ENCODE measurements around the gene ARHGEF16.

The ARHGEF16 gene

DNA sequence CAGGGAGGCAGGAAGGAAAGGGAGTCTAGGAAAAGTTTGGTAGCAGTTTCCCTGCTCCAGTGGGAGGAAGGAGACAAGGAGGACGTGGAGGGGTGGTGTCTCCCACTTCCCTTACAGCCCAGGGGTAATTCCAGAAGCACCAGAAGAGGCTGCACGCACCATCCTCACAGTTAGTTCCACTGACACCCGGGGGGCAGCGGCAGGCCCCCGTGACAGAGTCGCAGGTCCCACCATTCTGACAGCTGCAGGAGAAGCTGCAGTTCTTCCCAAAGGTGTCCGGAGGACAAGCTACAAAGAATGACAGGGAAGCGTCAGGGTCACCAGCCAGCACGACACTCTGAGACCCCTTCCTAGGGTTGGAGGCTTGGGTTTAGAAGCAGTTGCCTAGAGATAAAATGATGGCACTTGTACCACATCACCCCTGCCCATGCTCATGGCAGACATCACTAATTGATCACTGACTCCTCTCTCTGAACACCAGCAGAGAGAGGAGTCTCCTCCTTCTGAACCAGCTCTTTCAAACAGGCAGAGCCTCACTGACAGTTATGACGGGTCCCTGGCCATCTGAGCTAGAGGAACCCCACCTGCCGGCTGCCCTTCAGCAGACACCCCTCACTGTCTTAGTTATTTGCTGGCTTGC is 53.3 kb downstream of the ARHGEF16 start:
- no peak overlapping the region for H3K27ac ChIP-seq (ENCODE audit: low read depth, low read length)
- H3K9ac ChIP-seq (ENCODE audit: low read depth, low read length), result no peak overlapping the region
- no peaks in the 10 kb centered on the region for H3K36me3 ChIP-seq (ENCODE audit: control insufficient read depth, insufficient read depth, low read length)
- no peaks in the 10 kb centered on the region for H3K4me1 ChIP-seq (ENCODE audit: control insufficient read depth, insufficient read depth, low read length)
- no peak overlapping the region for H3K4me3 ChIP-seq (ENCODE audit: low read depth, low read length)
- H3K9me3 ChIP-seq (ENCODE audit: control insufficient read depth, insufficient read depth, low read length), result no peaks in the 10 kb centered on the region
- no peaks in the 10 kb centered on the region for H3K27me3 ChIP-seq (ENCODE audit: control insufficient read depth, insufficient read depth, low read length)

GRCh38 chr1:3508757-3509415 is 54.4 kb downstream of the ARHGEF16 start:
- Histone ChIP-seq H3K9me3 (ENCODE audit: control insufficient read depth, insufficient read depth, low read length) (no peaks in the 10 kb centered on the region), H3K27ac (ENCODE audit: low read depth, low read length) (no peak overlapping the region), H3K4me1 (ENCODE audit: control insufficient read depth, insufficient read depth, low read length) (no peaks in the 10 kb centered on the region), H3K36me3 (ENCODE audit: control insufficient read depth, insufficient read depth, low read length) (no peaks in the 10 kb centered on the region), H3K27me3 (ENCODE audit: control insufficient read depth, insufficient read depth, low read length) (no peaks in the 10 kb centered on the region), H3K9ac (ENCODE audit: low read depth, low read length) (no peak overlapping the region), H3K4me3 (ENCODE audit: low read depth, low read length) (no peak overlapping the region)

DNA sequence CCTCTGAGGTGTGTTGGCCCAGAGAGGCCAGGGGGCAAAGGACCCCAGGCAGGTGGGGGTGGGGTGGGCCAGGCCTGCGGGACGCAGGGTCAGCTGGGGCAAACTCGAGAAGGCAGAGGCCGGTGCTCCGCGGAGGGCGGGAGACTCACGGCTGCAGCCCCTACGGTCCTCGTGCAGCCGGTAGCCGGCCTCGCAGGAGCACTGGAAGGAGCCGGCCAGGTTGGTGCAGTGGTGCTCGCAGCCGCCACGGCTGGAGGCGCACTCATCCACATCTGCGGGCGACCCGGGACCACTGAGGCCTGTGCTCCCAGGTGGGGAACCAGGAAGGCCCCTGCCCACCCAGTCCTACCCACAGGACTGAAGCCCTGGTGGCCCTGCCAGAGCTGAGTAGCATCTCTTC is 55.3 kb downstream of the ARHGEF16 start:
- no peaks in the 10 kb centered on the region for H3K4me1 ChIP-seq (ENCODE audit: control insufficient read depth, insufficient read depth, low read length)
- H3K9ac ChIP-seq (ENCODE audit: low read depth, low read length), result no peak overlapping the region
- H3K4me3 ChIP-seq (ENCODE audit: low read depth, low read length), result no peak overlapping the region
- no peaks in the 10 kb centered on the region for H3K27me3 ChIP-seq (ENCODE audit: control insufficient read depth, insufficient read depth, low read length)
- no peak overlapping the region for H3K27ac ChIP-seq (ENCODE audit: low read depth, low read length)
- H3K9me3 ChIP-seq (ENCODE audit: control insufficient read depth, insufficient read depth, low read length), result no peaks in the 10 kb centered on the region
- no peaks in the 10 kb centered on the region for H3K36me3 ChIP-seq (ENCODE audit: control insufficient read depth, insufficient read depth, low read length)

DNA sequence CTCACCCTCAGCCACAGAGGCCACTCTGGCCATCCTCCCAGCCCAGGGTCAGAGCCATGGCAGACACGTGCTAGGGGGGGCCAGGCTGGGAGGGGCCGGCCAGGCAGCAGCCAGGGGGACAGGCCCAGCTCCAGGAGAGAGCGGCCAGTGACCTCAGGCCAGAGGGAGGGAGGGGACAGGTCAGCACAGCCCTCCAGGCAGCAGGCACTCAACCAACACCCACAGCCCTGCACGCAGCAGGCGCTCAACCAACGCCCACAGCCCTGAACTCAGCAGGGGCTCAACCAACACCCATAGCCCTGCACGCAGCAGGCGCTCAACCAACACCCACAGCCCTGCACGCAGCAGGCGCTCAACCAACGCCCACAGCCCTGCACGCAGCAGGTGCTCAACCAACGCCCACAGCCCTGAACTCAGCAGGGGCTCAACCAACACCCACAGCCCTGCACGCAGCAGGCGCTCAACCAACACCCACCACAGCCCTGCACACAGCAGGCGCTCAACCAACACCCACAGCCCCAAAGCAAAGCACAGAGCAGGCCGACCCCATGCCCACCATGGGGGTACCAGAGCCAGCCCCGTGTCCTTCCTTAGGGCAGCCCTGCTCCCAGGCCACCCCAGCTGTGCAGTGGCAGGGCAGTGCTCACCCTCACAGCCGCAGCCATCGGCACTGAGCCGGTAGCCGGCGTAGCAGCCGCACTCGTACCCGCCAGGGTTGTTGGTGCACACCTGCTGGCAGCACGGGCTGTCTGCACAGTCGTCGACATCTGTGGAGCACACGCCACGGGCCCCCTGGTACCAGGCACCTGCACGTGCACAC is 55.9 kb downstream of the ARHGEF16 start:
- no peaks in the 10 kb centered on the region for H3K27me3 ChIP-seq (ENCODE audit: control insufficient read depth, insufficient read depth, low read length)
- no peaks in the 10 kb centered on the region for H3K9me3 ChIP-seq (ENCODE audit: control insufficient read depth, insufficient read depth, low read length)
- H3K27ac ChIP-seq (ENCODE audit: low read depth, low read length), result no peak overlapping the region
- no peak overlapping the region for H3K4me3 ChIP-seq (ENCODE audit: low read depth, low read length)
- no peaks in the 10 kb centered on the region for H3K36me3 ChIP-seq (ENCODE audit: control insufficient read depth, insufficient read depth, low read length)
- H3K9ac ChIP-seq (ENCODE audit: low read depth, low read length), result no peak overlapping the region
- no peaks in the 10 kb centered on the region for H3K4me1 ChIP-seq (ENCODE audit: control insufficient read depth, insufficient read depth, low read length)

DNA sequence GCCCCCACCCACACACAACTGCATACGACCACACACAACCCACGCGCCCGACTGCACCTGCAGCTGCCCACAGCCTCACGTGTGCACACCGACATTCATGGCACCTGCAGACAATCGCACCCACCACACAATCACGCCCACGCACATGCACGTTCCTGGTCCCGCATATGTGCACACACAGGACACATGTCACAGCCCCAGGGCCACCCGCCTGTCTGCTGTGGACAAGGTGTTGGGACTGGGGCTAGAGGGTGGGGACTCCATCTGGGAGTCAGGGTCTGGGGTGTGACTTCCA is 56.4 kb downstream of the ARHGEF16 start:
- Histone ChIP-seq H3K36me3 (ENCODE audit: control insufficient read depth, insufficient read depth, low read length) (no peaks in the 10 kb centered on the region), H3K4me1 (ENCODE audit: control insufficient read depth, insufficient read depth, low read length) (no peaks in the 10 kb centered on the region), H3K4me3 (ENCODE audit: low read depth, low read length) (no peak overlapping the region), H3K27me3 (ENCODE audit: control insufficient read depth, insufficient read depth, low read length) (no peaks in the 10 kb centered on the region), H3K9me3 (ENCODE audit: control insufficient read depth, insufficient read depth, low read length) (no peaks in the 10 kb centered on the region), H3K27ac (ENCODE audit: low read depth, low read length) (no peak overlapping the region), H3K9ac (ENCODE audit: low read depth, low read length) (no peak overlapping the region)

DNA sequence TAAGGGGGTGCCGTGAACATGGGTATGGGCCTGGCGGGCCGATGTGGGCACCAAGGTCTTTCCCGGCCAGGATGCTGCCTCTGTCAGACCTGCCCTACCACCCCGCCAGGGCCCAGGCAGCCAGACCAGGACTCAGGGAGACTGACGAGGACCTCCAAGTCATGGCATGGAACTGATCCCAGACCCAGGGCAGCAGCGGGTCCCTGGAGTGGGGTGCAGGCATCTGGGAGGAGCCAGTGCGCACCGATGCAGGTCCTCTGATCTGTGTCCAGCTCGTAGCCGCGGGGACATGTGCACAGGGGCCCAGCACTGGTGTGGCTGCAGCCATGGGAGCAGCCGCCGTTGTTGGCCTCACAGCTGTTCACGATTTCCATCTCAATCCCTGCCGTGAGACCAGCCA is 56.8 kb downstream of the ARHGEF16 start:
- Histone ChIP-seq H3K36me3 (ENCODE audit: control insufficient read depth, insufficient read depth, low read length) (no peaks in the 10 kb centered on the region), H3K9me3 (ENCODE audit: control insufficient read depth, insufficient read depth, low read length) (no peaks in the 10 kb centered on the region), H3K4me3 (ENCODE audit: low read depth, low read length) (no peak overlapping the region), H3K27ac (ENCODE audit: low read depth, low read length) (no peak overlapping the region), H3K4me1 (ENCODE audit: control insufficient read depth, insufficient read depth, low read length) (no peaks in the 10 kb centered on the region), H3K9ac (ENCODE audit: low read depth, low read length) (no peak overlapping the region; the same call in 1 of the 2 replicates), H3K27me3 (ENCODE audit: control insufficient read depth, insufficient read depth, low read length) (no peaks in the 10 kb centered on the region)

GRCh38 chr1:3511856-3512255 is 57.4 kb downstream of the ARHGEF16 start:
- Histone ChIP-seq H3K27ac (ENCODE audit: low read depth, low read length) (no peak overlapping the region), H3K9me3 (ENCODE audit: control insufficient read depth, insufficient read depth, low read length) (no peaks in the 10 kb centered on the region), H3K4me1 (ENCODE audit: control insufficient read depth, insufficient read depth, low read length) (no peaks in the 10 kb centered on the region), H3K27me3 (ENCODE audit: control insufficient read depth, insufficient read depth, low read length) (no peaks in the 10 kb centered on the region), H3K4me3 (ENCODE audit: low read depth, low read length) (no peak overlapping the region), H3K9ac (ENCODE audit: low read depth, low read length) (no peak overlapping the region; the same call in 1 of the 2 replicates), H3K36me3 (ENCODE audit: control insufficient read depth, insufficient read depth, low read length) (no peaks in the 10 kb centered on the region)

DNA sequence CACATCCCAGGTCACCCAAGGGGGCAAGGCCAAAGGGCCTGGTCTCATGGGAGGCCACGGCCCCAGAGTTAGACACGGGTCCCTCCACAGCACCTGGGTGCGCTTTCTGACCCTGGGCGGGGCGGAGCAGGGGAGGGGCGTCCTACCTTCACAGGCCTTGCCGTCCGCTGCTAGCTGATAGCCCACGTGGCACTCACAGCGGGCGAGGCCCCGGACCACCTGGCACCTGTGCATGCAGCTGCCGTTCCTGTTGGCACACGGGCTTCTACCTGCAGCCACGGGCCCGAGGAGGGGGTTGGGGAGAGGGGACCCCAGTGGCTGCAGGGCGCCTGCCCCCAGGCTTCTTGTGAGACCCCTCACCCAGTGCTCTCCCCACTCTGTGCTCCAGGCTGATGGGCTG is 59.9 kb downstream of the ARHGEF16 start:
- Histone ChIP-seq H3K4me1 (ENCODE audit: control insufficient read depth, insufficient read depth, low read length) (no peaks in the 10 kb centered on the region), H3K4me3 (ENCODE audit: low read depth, low read length) (no peak overlapping the region), H3K9me3 (ENCODE audit: control insufficient read depth, insufficient read depth, low read length) (no peaks in the 10 kb centered on the region; the same call in 1 of the 2 replicates), H3K27me3 (ENCODE audit: control insufficient read depth, insufficient read depth, low read length) (no peaks in the 10 kb centered on the region), H3K9ac (ENCODE audit: low read depth, low read length) (no peak overlapping the region), H3K27ac (ENCODE audit: low read depth, low read length) (no peak overlapping the region), H3K36me3 (ENCODE audit: control insufficient read depth, insufficient read depth, low read length) (no peaks in the 10 kb centered on the region)

- Histone ChIP-seq H3K4me1 (ENCODE audit: control insufficient read depth, insufficient read depth, low read length) (no peaks in the 10 kb centered on the region), H3K4me3 (ENCODE audit: low read depth, low read length) (no peak overlapping the region), H3K9me3 (ENCODE audit: control insufficient read depth, insufficient read depth, low read length) (no peaks in the 10 kb centered on the region; the same call in 1 of the 2 replicates), H3K36me3 (ENCODE audit: control insufficient read depth, insufficient read depth, low read length) (no peaks in the 10 kb centered on the region), H3K27ac (ENCODE audit: low read depth, low read length) (no peak overlapping the region), H3K27me3 (ENCODE audit: control insufficient read depth, insufficient read depth, low read length) (no peaks in the 10 kb centered on the region), H3K9ac (ENCODE audit: low read depth, low read length) (no peak overlapping the region)
Observed at GRCh38 chr1:3515272-3515671, 60.8 kb downstream of the ARHGEF16 start.

DNA sequence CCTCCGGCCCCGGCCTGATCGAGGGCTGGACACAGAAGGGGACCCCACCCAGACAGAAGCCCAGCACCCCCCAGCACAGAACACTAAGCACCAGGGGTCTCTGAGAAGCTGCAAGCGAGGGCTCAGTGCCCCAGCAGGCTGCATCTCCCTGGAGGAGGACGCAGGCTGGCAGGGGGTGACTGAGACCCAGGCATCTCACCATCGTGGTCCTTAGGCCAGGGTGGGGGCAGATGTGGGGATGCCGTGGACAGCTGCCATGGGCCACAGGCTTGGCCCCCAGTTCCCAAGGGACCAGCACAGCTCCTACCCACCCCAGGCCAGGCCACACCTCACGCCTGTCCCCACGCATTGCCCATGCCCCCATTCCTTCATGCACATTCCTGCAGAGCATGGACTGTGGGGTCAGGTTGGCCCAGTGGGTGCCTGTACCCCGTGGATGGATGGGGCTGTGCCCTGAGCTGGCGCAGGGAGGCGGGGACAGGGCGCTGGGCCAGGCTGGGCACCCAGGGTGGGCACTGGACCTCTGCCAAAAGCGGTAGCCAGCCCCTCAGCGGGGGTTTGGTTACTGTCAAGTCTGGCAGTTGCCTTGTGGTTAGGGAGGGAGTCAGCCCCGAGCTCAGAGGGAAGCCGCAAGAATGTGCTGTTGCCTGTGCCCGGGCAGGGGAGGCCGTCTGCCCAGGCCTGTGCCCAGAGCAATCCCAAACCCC is 61.5 kb downstream of the ARHGEF16 start:
- no peaks in the 10 kb centered on the region for H3K36me3 ChIP-seq (ENCODE audit: control insufficient read depth, insufficient read depth, low read length)
- no peak overlapping the region for H3K27ac ChIP-seq (ENCODE audit: low read depth, low read length)
- H3K27me3 ChIP-seq (ENCODE audit: control insufficient read depth, insufficient read depth, low read length), result no peaks in the 10 kb centered on the region
- H3K9me3 ChIP-seq (ENCODE audit: control insufficient read depth, insufficient read depth, low read length), result no peaks in the 10 kb centered on the region; the same call in 1 of the 2 replicates
- no peak overlapping the region for H3K4me3 ChIP-seq (ENCODE audit: low read depth, low read length)
- no peak overlapping the region for H3K9ac ChIP-seq (ENCODE audit: low read depth, low read length)
- no peaks in the 10 kb centered on the region for H3K4me1 ChIP-seq (ENCODE audit: control insufficient read depth, insufficient read depth, low read length)

- Histone ChIP-seq H3K4me3 (ENCODE audit: low read depth, low read length) (no peak overlapping the region), H3K4me1 (ENCODE audit: control insufficient read depth, insufficient read depth, low read length) (no peaks in the 10 kb centered on the region), H3K9ac (ENCODE audit: low read depth, low read length) (no peak overlapping the region), H3K36me3 (ENCODE audit: control insufficient read depth, insufficient read depth, low read length) (no peaks in the 10 kb centered on the region), H3K27ac (ENCODE audit: low read depth, low read length) (no peak overlapping the region), H3K9me3 (ENCODE audit: control insufficient read depth, insufficient read depth, low read length) (no peaks in the 10 kb centered on the region; the same call in 1 of the 2 replicates), H3K27me3 (ENCODE audit: control insufficient read depth, insufficient read depth, low read length) (no peaks in the 10 kb centered on the region)
Observed at GRCh38 chr1:3516481-3516869, 62.0 kb downstream of the ARHGEF16 start.

Data from HUES48 (cell line).